Type B pancreatic cell (in vitro differentiated cells): ENCODE data around the gene ZNF785. TPM values are rescaled to one million over a fixed set of nuclear protein-coding genes. Genes with fewer than 3 reads are reported as not detected.

Experiments used
- DNase-seq: peaks from one replicate; pipeline ENCODE4 v3.0.0; 2021; ENCODE audit warnings: mixed read lengths; ENCODE audit not compliant: unreplicated experiment; ENCODE audit errors: extremely low spot score
- H3K27ac Mint-ChIP-seq: 2 replicates; pipeline ENCODE4 v1.8.0; 2021; ENCODE audit warnings: mild to moderate bottlenecking, mixed read lengths
- H3K27me3 Mint-ChIP-seq: 2 replicates; pipeline ENCODE4 v1.8.0; 2021; ENCODE audit warnings: mixed read lengths
- H3K36me3 Mint-ChIP-seq: 2 replicates; pipeline ENCODE4 v1.8.0; 2021; ENCODE audit warnings: mixed read lengths
- H3K4me1 Mint-ChIP-seq: one replicate; pipeline ENCODE4 v1.8.0; 2021; ENCODE audit warnings: mixed read lengths; ENCODE audit not compliant: unreplicated experiment
- H3K4me3 Mint-ChIP-seq: 2 replicates; pipeline ENCODE4 v1.8.0; 2021; ENCODE audit warnings: mild to moderate bottlenecking, mixed read lengths
- H3K9me3 Mint-ChIP-seq: 2 replicates; pipeline ENCODE4 v1.8.0; 2021; ENCODE audit warnings: mixed read lengths
- CTCF ChIP-seq: fragments of 200-600 bp; sonication (generic); conservative IDR thresholded peaks from 2 replicates; pipeline ENCODE4 v1.5.0; 2021; ENCODE audit warnings: antibody characterized with exemption, mild to moderate bottlenecking
- total RNA-seq: library from RNA; stranded (reverse); gene quantifications from 2 replicates; pipeline ENCODE4 v1.2.1, GENCODE V29; 2021; ENCODE audit warnings: low replicate concordance

The ZNF785 gene
- total RNA-seq, 1 donor from 2014 or later, result 29.1 TPM

- H3K9me3 Mint-ChIP-seq, result no peaks in the 10 kb centered on the region
- peak overlapping the region; percentile 95 for H3K27ac Mint-ChIP-seq
- H3K4me3 Mint-ChIP-seq, result peak overlapping the region; percentile 95
Measured at GRCh38 chr16:30535777-30536190, 49.7 kb downstream of the ZNF785 start.

GRCh38 chr16:30535106-30535776 is 50.3 kb downstream of the ZNF785 start:
- Mint-ChIP-seq H3K27ac (peak overlapping the region; percentile 95), H3K4me3 (peak overlapping the region; percentile 95), H3K27me3 (no peaks in the 10 kb centered on the region), H3K36me3 (peaks cover 17% of the 10 kb centered on the region), H3K4me1 (peaks cover 30% of the 10 kb centered on the region), H3K9me3 (no peaks in the 10 kb centered on the region)
- DNase-seq, result no peak
- TF ChIP-seq CTCF, result no peak

More at GRCh38 chr16:30535777-30536190, 49.7 kb downstream of the ZNF785 start:
- TF ChIP-seq CTCF, result peak; percentile 63
- DNase-seq, result no peak
- Mint-ChIP-seq H3K4me1 (peaks cover 25% of the 10 kb centered on the region), H3K36me3 (peaks cover 15% of the 10 kb centered on the region), H3K27me3 (no peaks in the 10 kb centered on the region)

- Mint-ChIP-seq H3K4me3 (peak within 1 kb of the TSS; percentile 95), H3K4me1 (peaks cover 32% of the 10 kb centered on the region), H3K9me3 (no peaks in the 10 kb centered on the region), H3K27ac (peak within 1 kb of the TSS; percentile 95), H3K36me3 (peaks cover 18% of the 10 kb centered on the region), H3K27me3 (no peaks in the 10 kb centered on the region)
- no peak for TF ChIP-seq CTCF
- DNase-seq, result peak; percentile 90
Measured at GRCh38 chr16:30534368-30535105, 51.0 kb downstream of the ZNF785 start, which contains the start of gene ZNF747. ZNF747 (minus strand) TSS chr16:30534858; CDS start chr16:30534679, 179 bp downstream.

GRCh38 chr16:30533748-30534367 is 51.6 kb downstream of the ZNF785 start:
- Mint-ChIP-seq H3K9me3 (no peaks in the 10 kb centered on the region), H3K27ac (peak overlapping the region; percentile 70), H3K4me1 (peaks cover 37% of the 10 kb centered on the region), H3K36me3 (peaks cover 18% of the 10 kb centered on the region), H3K27me3 (no peaks in the 10 kb centered on the region), H3K4me3 (peak overlapping the region; percentile 83)
- no peak for DNase-seq
- no peak for TF ChIP-seq CTCF

- Mint-ChIP-seq H3K27me3 (no peaks in the 10 kb centered on the region), H3K4me1 (peaks cover 42% of the 10 kb centered on the region), H3K9me3 (peaks cover under 1% of the 10 kb centered on the region), H3K27ac (peak overlapping the region; percentile 85), H3K36me3 (peaks cover 18% of the 10 kb centered on the region), H3K4me3 (peak overlapping the region; percentile 85)
- no peak for DNase-seq
- TF ChIP-seq CTCF, result no peak
Measured at GRCh38 chr16:30533146-30533522, 52.4 kb downstream of the ZNF785 start.
